CD4-positive, alpha-beta T cell (primary cell): ENCODE results near the gene NAPSA. TPM values are rescaled to one million over a fixed set of nuclear protein-coding genes. Genes with fewer than 3 reads are reported as not detected.

Source experiments
- ATAC-seq: fragments of 200-7000 bp; cut with Tn5 transposase; one replicate; pipeline ENCODE4 v1.10.0; 2022; ENCODE audit warnings: mild to moderate bottlenecking; ENCODE audit not compliant: poor library complexity
- CTCF ChIA-PET: fragments of 350-600 bp; sonication (Branson Sonifier 250); formaldehyde crosslinking; loops from one replicate; lab custom pipeline; 2021; ENCODE audit warnings: antibody characterized with exemption, inconsistent platforms; lab: Charles Lee
- POLR2A ChIA-PET: fragments of 350-600 bp; sonication (Branson Sonifier 250); formaldehyde crosslinking; loops from one replicate; lab custom pipeline; 2021; ENCODE audit warnings: antibody characterized with exemption, inconsistent platforms; lab: Charles Lee
- DNase-seq, 14 experiments: peaks; one replicate each; pipeline ENCODE4 v3.0.0-alpha.2; 2013 to 2020; ENCODE audit warnings: mixed read lengths in 2 of 14
- H3K27ac ChIP-seq, 2 donors: one replicate each; pipeline versions ENCODE4 v1.5.1 to v1.7.0; 2013; ENCODE audit warnings: low read length in 2 of 2, low read depth in 1 of 2, mild to moderate bottlenecking in 1 of 2
- H3K27me3 ChIP-seq, 2 experiments: 1 replicate in 1 of 2; 2 replicates in 1 of 2; pipeline versions ENCODE4 v1.6.1 to v1.7.0; 2013; ENCODE audit warnings: low read length in 2 of 2, control low read depth in 1 of 2, mild to moderate bottlenecking in 1 of 2, moderate library complexity in 1 of 2; ENCODE audit not compliant: insufficient read depth in 2 of 2, control insufficient read depth in 1 of 2
- H3K36me3 ChIP-seq: one replicate; pipeline ENCODE4 v1.6.1; 2013; ENCODE audit warnings: low read length, control low read depth; ENCODE audit not compliant: insufficient read depth
- H3K4me1 ChIP-seq: one replicate; pipeline ENCODE4 v1.6.1; 2013; ENCODE audit warnings: low read length, control low read depth; ENCODE audit not compliant: insufficient read depth
- H3K4me3 ChIP-seq: one replicate; pipeline ENCODE4 v1.5.1; 2013; ENCODE audit warnings: mild to moderate bottlenecking, low read length, moderate library complexity
- H3K9me3 ChIP-seq, 2 experiments: 1 replicate in 1 of 2; 2 replicates in 1 of 2; pipeline versions ENCODE4 v1.6.1 to v1.7.0; 2013; ENCODE audit warnings: low read length in 2 of 2, mild to moderate bottlenecking in 2 of 2, control low read depth in 1 of 2, moderate library complexity in 1 of 2; ENCODE audit not compliant: control insufficient read depth in 1 of 2, insufficient read depth in 1 of 2
- H3K27ac Mint-ChIP-seq: one replicate; pipeline ENCODE4 v1.8.0; 2020; ENCODE audit warnings: mixed read lengths
- H3K27me3 Mint-ChIP-seq: one replicate; pipeline ENCODE4 v1.8.0; 2021; ENCODE audit warnings: mixed read lengths
- H3K36me3 Mint-ChIP-seq: one replicate; pipeline ENCODE4 v1.8.0; 2021; ENCODE audit warnings: low read depth, mixed read lengths
- H3K4me1 Mint-ChIP-seq: one replicate; pipeline ENCODE4 v1.8.0; 2021; ENCODE audit warnings: low read depth, mixed read lengths
- H3K4me3 Mint-ChIP-seq: one replicate; pipeline ENCODE4 v1.8.0; 2020; ENCODE audit warnings: mild to moderate bottlenecking, mixed read lengths
- H3K9me3 Mint-ChIP-seq: one replicate; pipeline ENCODE4 v1.8.0; 2020; ENCODE audit warnings: mixed read lengths
- intact Hi-C, 2 experiments: fragments of 100-400 bp; cut with DNase I in 1 of 2; cut with micrococcal nuclease in 1 of 2; formaldehyde crosslinking; loops; one replicate each; pipeline versions ENCODE4 v1.15.1 to v1.9.0; 2023 to 2025; cut with DNase I, micrococcal nuclease
- total RNA-seq, 174 experiments: library from RNA in 2 of 174; stranded (reverse) in 2 of 174; gene quantifications; one replicate each; pipeline ENCODE4 v1.2.3 and lab custom pipeline; 2021 to 2026
- TF ChIP-seq, protein P1 (sequence below): fragments of 200-600 bp; IDR thresholded peaks from one replicate; pipeline ENCODE4 v1.8.0; 2022; ENCODE audit warnings: antibody characterized with exemption, mild to moderate bottlenecking

NAPSA gene
- total RNA-seq, 2 experiments from 2014 or later, result 0.61 to 0.91 TPM

DNA sequence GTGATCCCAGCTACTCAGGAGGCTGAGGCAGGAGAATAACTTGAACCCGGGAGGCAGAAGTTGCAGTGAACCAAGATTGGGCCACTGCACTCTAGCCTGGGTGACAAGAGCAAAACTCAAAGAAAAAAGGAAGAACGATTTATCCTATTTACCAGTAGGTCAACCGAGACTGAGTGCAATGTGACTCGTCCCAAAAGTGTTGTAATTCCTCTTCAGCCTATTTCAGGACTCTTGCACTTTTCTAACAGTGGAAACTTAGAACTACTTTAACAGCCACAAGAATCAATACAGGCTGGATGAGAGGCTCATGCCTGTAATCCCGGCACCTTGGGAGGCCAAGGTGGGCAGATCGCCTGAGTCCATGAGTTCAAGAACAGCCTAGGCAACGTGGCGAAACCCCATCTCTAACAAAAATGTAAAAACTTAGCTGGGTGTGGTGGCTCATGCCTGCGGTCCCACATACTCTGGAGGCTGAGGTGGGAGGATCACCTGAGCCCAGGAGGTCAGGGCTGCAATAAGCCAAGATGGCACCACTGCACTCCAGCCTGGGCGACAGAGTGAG, 6.6 kb upstream of the NAPSA start:
- H3K9me3 ChIP-seq, result no peaks in the 10 kb centered on the region
- ATAC-seq (no peak), DNase-seq (no peak)
- H3K27me3 Mint-ChIP-seq, result no peaks in the 10 kb centered on the region
- no peaks in the 10 kb centered on the region for H3K36me3 ChIP-seq
- H3K36me3 Mint-ChIP-seq, result peaks cover 9% of the 10 kb centered on the region
- no peaks in the 10 kb centered on the region for H3K9me3 Mint-ChIP-seq
- no peaks in the 10 kb centered on the region for H3K27me3 ChIP-seq
- intact Hi-C loops, result no loop called here
- peaks cover 27% of the 10 kb centered on the region for H3K4me1 Mint-ChIP-seq
- H3K27ac Mint-ChIP-seq, result no peak overlapping the region
- H3K4me3 ChIP-seq, result no peak overlapping the region
- CTCF ChIA-PET, result no interaction called here
- POLR2A ChIA-PET, result no interaction called here
- TF ChIP-seq, protein P1, sequence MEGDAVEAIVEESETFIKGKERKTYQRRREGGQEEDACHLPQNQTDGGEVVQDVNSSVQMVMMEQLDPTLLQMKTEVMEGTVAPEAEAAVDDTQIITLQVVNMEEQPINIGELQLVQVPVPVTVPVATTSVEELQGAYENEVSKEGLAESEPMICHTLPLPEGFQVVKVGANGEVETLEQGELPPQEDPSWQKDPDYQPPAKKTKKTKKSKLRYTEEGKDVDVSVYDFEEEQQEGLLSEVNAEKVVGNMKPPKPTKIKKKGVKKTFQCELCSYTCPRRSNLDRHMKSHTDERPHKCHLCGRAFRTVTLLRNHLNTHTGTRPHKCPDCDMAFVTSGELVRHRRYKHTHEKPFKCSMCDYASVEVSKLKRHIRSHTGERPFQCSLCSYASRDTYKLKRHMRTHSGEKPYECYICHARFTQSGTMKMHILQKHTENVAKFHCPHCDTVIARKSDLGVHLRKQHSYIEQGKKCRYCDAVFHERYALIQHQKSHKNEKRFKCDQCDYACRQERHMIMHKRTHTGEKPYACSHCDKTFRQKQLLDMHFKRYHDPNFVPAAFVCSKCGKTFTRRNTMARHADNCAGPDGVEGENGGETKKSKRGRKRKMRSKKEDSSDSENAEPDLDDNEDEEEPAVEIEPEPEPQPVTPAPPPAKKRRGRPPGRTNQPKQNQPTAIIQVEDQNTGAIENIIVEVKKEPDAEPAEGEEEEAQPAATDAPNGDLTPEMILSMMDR, result no peak
- H3K4me1 ChIP-seq, result peaks cover 27% of the 10 kb centered on the region
- no peak overlapping the region for H3K4me3 Mint-ChIP-seq
- no peak overlapping the region for H3K27ac ChIP-seq

DNA sequence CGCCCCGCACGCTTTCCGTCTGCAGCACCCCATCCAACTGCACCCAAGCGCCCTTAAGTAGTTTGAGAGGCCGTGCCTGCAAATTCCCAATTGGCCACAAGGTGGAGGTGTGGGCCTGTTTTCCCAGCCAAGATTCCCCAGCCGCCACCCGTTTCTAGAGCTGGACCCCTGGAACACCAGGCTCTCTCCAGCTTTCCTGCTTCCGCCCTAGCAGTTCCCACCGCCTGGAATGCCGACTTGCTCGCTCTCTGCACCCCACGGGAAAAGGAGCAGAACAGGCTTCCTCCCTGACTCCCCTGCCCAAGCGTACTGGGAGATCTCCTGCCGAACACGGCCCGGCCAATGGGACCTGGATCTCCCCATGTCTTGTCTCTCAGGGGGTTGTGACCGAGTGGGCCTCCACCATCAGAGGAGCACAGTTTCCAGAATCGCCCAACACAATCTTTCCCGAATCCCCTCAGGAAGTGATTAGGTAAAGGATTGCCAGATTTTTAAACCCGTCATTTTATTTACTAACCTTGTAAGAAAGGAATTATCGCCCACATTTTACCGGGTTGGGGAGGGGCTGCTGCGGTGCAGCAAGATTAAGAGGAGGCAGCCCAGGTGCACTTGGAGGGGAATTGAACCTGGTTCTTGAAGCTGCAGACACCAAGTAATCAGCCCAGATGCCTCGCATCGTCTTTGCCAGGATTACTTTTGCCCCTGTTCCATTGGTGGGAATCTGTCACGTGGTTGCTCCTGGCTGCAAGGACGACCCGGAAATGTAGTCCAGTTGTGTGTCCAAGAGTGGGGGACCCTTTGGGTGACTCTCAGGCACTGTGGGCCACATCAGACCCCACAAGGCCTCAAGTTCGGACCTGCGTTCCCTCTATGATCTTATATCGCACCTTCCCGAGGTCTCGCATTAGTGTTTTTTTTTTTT, 3.5 kb upstream of the NAPSA start:
- CTCF ChIA-PET, result interaction anchor here (0.6 to 3.4 kb wide), 9 partner anchors 11 to 413 kb away, joined by 3 to 28 read pairs (median 4); partner anchors contain the start of genes JOSD2 and POLD1
- peak overlapping the region; percentile 72 for H3K4me3 ChIP-seq
- H3K4me1 ChIP-seq, result peaks cover 38% of the 10 kb centered on the region
- no peaks in the 10 kb centered on the region for H3K9me3 Mint-ChIP-seq
- no peaks in the 10 kb centered on the region for H3K27me3 Mint-ChIP-seq
- peak; percentile 53 to 89 (median 73) for DNase-seq
- no peaks in the 10 kb centered on the region for H3K27me3 ChIP-seq
- H3K9me3 ChIP-seq, result no peaks in the 10 kb centered on the region
- peaks cover 39% of the 10 kb centered on the region for H3K4me1 Mint-ChIP-seq
- ATAC-seq, result peak; percentile 83
- POLR2A ChIA-PET, result interaction anchor here (1.5 to 4.9 kb wide), 2 partner anchors 11 to 15 kb away, joined by 10 to 41 read pairs; partner anchors contain the start of gene POLD1
- TF ChIP-seq, protein P1, result peak; percentile 84
- intact Hi-C loops, result loop anchor here (1.0 to 5.0 kb wide), 4 partner anchors 45 to 188 kb away; partner anchors contain the start of genes EMC10 (in 1 of the 2) and GARIN5A (in 1 of the 2)
- H3K27ac Mint-ChIP-seq, result peak overlapping the region; percentile 33
- no peaks in the 10 kb centered on the region for H3K36me3 Mint-ChIP-seq
- H3K4me3 Mint-ChIP-seq, result peak overlapping the region; percentile 88
- H3K36me3 ChIP-seq, result no peaks in the 10 kb centered on the region
- peak overlapping the region in 1 of 2 donors; percentile 8 for H3K27ac ChIP-seq

DNA sequence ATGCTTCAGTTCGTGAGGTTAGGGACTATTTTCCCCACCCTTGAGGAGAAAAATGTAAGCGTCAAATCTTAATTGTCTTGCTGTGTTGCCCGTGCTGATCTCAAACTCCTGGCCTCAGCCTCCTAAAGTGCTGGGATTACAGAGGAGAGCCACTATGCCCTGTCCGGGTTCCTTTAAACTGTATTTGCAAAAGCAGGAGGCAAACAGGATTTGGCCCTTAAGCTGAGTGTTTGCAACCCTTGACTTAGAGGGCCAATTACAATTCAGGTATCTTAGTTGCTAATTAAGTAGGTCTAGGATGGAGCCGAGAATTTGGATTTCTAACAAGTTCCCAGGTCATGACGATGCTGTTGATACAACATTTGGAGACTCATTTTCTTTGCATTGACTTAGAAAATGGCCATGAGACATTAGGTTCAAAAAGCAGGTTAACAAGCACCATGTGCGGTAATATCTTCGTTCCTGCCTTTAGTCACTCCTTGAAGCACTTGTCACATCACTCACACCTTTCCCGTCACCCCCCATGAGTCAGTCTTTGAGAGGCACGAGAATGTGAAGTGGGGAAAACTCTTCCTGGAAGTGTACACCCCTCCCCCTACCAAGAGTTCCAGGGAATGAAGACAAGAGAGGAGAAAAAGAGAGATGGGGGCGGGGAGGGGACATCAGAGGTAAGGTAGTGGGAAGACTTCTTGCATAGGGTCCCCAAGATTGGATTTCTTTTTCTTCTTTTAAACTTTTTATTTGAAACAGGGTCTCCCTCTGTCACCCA, 2.6 kb downstream of the NAPSA start:
- DNase-seq (peak in 1 of 14 experiments; percentile 10), ATAC-seq (no peak)
- Histone ChIP-seq H3K36me3 (no peaks in the 10 kb centered on the region), H3K27me3 (no peaks in the 10 kb centered on the region), H3K27ac (no peak overlapping the region), H3K4me3 (no peak overlapping the region), H3K4me1 (peaks cover 58% of the 10 kb centered on the region), H3K9me3 (peaks cover 0 to 4% of the 10 kb centered on the region in 2 experiments)
- Mint-ChIP-seq H3K27me3 (no peaks in the 10 kb centered on the region), H3K36me3 (peaks cover 7% of the 10 kb centered on the region), H3K9me3 (no peaks in the 10 kb centered on the region), H3K4me1 (peaks cover 79% of the 10 kb centered on the region), H3K27ac (peak overlapping the region; percentile 15), H3K4me3 (peak overlapping the region; percentile 54)
- POLR2A ChIA-PET, result no interaction called here
- CTCF ChIA-PET, result no interaction called here
- TF ChIP-seq, protein P1, result no peak
- intact Hi-C loops, result no loop called here
